GM19452 (cell line): Measurements from ENCODE around the gene SLC22A12.
"Not testable (repeated sequence)": the region's sequence is repeated elsewhere in the genome, so short reads cannot be mapped to it uniquely, and the experiment has no call there.

Experiments used
- ATAC-seq: cut with Tn5 transposase; IDR thresholded peaks from one replicate; pipeline ENCODE4 v1.9.1; 2021; ENCODE audit not compliant: unreplicated experiment

SLC22A12 gene

GRCh38 chr11:64590763-64591221, at the start of gene SLC22A12:
Gene SLC22A12, plus strand, starts transcription at chr11:64591220. Its CDS starts 337 bp downstream, at chr11:64591557.
- ATAC-seq = no peak

- no peak for ATAC-seq
These were observed 48.6 kb upstream of the SLC22A12 start for GRCh38 chr11:64542172-64543125.

- no peak for ATAC-seq
These were observed 47.2 kb upstream of the SLC22A12 start for GRCh38 chr11:64543818-64544217.

GRCh38 chr11:64544616-64545296, 46.3 kb upstream of the SLC22A12 start:
- ATAC-seq = no peak

- no peak for ATAC-seq
These were observed 45.4 kb upstream of the SLC22A12 start for GRCh38 chr11:64545619-64546018.

GRCh38 chr11:64546176-64546575, 44.8 kb upstream of the SLC22A12 start:
- ATAC-seq = no peak

DNA sequence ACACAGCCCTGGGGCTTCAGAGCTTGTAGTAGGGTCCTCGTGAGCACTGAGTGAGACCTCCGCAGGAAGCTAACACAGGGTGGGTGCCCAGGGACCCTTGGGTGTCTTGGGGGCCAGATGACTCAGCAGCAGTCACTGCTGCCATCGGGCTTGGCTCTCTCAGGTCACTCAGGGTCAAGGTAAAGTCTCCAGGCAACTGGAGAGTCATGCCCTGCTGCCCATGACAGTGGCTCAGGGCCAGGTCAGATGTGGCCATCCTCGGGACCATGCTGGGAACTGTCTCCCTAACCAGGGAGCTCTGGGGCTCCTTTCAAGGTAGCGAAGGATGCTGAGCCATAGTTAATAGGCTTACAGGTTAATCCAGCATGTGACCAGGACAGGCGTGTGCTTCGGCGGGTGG, 44.4 kb upstream of the SLC22A12 start:
- ATAC-seq = no peak

GRCh38 chr11:64549969-64550368, 41.1 kb upstream of the SLC22A12 start:
- ATAC-seq = no peak

DNA sequence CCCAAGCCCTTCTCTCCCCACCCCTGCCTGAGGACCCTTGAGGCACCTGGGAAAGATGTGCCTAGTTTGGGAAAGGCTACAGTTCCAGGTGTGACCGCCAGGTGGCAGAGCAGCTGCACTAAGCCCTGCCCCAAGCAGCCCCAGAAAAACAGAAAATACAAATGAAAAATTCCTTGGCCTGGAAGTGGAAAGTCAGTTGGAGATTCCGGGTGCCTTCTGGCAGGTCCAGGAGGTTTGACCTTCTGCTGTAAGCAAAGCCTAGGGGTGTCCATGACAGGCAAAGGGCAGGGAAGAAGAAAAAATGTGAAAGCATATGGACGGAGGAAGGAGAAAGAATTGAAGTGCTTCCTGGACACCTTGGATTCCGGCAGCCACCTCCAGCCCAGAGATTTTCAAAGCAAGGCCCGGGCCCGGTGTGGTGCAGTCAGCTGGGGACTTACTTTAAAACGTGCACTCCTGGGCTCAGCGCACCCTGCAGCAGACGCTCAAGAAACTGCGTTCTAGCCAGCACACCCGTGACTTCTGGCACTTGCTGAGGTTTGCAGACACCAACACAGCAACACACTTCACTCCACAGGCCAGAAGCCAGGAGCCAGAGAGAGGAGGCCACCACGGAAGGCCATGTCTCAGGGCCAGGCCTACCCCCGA, 37.3 kb upstream of the SLC22A12 start:
- no peak for ATAC-seq

DNA sequence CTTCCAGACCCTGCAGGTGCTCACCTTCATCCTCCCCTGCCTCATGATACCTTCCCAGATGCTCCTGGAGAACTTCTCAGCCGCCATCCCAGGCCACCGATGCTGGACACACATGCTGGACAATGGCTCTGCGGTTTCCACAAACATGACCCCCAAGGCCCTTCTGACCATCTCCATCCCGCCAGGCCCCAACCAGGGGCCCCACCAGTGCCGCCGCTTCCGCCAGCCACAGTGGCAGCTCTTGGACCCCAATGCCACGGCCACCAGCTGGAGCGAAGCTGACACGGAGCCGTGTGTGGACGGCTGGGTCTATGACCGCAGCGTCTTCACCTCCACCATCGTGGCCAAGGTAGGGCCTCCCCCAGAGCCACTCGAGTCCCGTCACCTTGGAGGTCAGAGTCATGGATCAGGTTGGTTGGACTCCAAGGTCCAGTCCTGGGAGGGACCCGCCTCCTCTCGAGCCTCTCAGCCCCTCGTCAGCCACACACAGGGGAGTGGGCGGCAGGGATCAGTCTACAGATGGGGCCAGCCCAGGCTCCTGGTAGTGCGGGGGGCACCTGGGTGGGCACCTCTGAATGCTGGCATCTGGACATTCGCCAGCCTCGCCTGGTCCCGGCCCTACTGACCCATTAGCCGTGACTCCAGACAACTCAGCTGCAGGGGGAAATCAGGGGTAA, 34.8 kb upstream of the SLC22A12 start:
- no peak for ATAC-seq

DNA sequence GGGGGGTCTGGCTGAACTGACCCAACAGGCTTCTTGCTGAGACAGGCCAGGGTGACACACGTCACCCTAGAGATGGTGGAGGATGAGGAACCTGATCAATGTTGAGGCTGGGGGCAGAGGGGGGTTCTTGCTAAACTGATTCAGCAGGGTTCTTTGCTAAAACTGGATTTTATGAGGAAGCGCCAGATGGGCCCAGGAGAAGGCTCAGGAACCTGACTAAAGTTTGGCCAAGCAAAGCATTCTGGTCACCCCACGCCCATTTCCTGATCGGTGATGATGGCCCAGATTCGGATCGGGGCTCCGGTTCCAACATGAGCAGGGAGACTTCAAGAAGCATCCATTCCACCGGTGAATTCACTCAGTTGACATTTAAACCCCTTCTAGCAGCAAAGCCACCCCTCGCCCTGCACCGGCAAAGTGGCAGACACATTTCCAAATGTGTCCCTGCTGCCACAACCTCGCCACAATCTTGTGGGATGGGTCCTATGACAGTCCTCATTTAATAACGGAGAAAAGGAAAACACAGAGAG, 34.2 kb upstream of the SLC22A12 start:
- ATAC-seq = no peak

DNA sequence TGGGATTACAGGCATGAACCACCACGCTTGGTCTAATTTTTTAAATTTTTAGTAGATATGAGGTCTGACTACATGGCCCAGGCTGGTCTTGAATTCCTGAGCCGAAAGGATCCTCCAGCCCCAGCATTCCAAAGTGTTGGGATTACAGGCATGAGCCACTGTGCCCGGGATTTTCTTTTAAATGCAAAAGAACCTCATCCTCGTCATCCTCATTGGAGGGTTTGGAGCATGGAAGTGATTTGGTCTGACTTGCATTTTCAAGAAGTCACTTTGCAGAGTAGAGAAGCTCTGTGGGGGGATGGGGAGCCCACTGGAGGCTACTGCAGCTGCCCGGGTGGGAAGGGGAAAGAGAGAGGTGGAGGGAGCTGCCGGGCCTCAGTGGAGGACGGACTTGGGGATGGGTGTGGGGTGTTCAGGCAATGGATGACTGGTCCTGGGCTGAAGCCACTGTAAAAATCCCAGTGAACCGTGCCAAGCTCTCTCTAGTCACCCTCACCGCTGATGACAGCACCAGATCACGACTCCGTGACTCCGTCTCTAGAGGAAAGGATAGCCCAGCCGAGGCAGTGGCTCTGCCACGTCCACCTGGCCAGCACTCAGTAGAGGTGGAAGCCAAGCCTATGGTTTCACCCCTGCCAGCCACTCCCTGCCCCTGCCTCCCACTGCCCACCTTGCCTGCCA, 32.8 kb upstream of the SLC22A12 start:
- ATAC-seq = no peak

GRCh38 chr11:64558869-64559268, 32.2 kb upstream of the SLC22A12 start:
- no peak for ATAC-seq

DNA sequence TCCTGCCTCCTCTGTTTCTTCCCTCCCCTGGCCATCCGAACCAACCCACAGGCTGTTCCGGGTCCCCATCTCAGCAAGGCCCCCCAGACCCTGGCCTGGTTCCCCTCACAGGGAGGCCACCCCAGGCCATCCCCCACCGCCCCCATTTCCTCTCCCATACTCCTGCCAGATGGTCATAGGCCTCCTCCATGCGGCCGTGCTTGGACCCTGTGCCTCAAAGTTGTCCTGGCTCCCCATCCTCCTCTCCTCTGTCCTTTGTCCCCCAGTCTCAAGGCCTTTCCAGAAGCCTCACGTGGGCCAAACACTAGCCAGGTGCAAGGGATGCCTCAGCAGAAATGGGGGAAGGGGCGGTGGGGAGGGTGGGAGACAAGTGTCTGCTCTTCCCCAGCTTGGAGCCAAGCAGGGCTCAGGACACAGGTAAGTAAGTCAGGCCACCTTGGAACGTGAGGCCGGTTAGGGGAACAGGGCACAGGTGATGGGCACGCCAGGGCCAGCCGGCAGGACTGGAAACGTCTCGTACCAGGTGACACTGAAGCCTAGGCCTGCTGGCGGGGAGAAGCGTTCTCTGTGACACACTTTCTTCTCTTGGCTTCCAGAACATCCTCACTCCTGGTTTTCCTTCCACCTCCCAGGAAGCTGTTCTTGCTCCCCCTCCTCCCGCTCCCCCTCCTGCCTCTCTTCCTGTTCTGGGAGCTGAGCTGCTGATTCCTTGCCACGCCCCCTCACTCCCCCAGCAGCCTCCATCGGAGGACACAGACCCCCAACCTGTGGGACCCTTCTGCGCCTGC, 31.5 kb upstream of the SLC22A12 start:
- no peak for ATAC-seq

GRCh38 chr11:64560139-64560771, 30.8 kb upstream of the SLC22A12 start:
- no peak for ATAC-seq

DNA sequence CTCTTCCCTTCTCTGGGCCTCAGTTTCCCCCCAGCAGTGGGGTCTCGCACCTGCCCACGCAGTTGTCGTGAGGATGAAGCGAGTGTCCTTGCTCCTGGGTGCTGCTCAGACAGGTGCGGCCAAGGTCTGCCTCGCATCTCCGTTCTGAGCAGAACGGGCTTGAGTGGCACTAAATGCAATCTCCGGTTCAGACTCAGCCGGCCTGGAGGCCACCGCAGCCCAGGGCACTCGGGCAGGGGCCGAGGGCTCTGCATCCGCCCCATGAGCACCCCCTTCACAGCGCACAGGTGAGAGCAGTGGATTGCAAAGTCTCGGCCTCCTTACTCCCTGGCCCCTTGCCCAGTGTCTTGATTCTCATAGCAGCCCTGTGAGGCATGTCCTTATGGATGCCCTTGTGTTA, 30.1 kb upstream of the SLC22A12 start:
- ATAC-seq = no peak

DNA sequence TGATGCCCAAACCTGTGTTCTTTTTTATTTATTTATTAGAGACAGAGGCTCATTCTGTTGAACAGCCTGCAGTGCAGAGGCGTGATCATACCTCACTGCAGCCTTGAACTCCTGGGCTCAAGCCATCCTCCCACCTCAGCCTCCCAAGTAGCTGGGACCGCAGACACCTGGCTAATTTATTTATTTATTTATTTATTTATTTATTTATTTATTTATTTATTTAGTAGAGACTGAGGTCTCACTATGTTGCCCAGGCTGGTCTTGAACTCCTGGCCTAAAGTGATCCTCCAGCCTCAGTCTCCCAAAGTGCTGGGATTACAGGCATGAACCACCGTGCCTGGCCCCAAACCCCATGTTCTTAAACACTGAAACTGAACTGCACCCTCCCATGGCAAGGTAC, 29.6 kb upstream of the SLC22A12 start:
- ATAC-seq = not testable (repeated sequence)

GRCh38 chr11:64561984-64562722, 28.9 kb upstream of the SLC22A12 start:
- no peak for ATAC-seq
